K562 (cell line): ENCODE results near the gene LMNTD2. TPM values are rescaled to one million over a fixed set of nuclear protein-coding genes. Genes with fewer than 3 reads are reported as not detected.
"Not testable (repeated sequence)": the region's sequence is repeated elsewhere in the genome, so short reads cannot be mapped to it uniquely, and the experiment has no call there.

Experiments
- DPF2 ChIP-seq: fragments of 450-650 bp; IDR thresholded peaks from 2 replicates; pipeline ENCODE4 v1.6.1; 2016
- FOXK2 ChIP-seq, 2 experiments: fragments of 450-650 bp; IDR thresholded peaks in 1 of 2; conservative IDR thresholded peaks in 1 of 2; 2 replicates each; pipeline ENCODE4 v1.6.1; 2016; ENCODE audit warnings: low read depth in 2 of 2, mild to moderate bottlenecking in 1 of 2
- L3MBTL2 ChIP-seq: fragments of 450-650 bp; IDR thresholded peaks from 2 replicates; pipeline ENCODE4 v1.6.1; 2016; ENCODE audit warnings: mild to moderate bottlenecking, moderate library complexity
- MECOM ChIP-seq: fragments of 250-450 bp; sonication (Bioruptor Pico); IDR thresholded peaks from 2 replicates; pipeline ENCODE4 v1.8.0; 2022; ENCODE audit warnings: inconsistent platforms
- MGA ChIP-seq: fragments of 450-650 bp; IDR thresholded peaks from 2 replicates; pipeline ENCODE4 v1.6.1; 2016; ENCODE audit warnings: mild to moderate bottlenecking, moderate library complexity
- SMARCE1 ChIP-seq: fragments of 450-650 bp; IDR thresholded peaks from 2 replicates; pipeline ENCODE4 v1.7.1; 2016; ENCODE audit warnings: mild to moderate bottlenecking
- ZFX ChIP-seq: sonication (generic); formaldehyde crosslinking; IDR thresholded peaks from 2 replicates; pipeline ENCODE4 v1.8.0; 2022; ENCODE audit warnings: mild to moderate bottlenecking, missing genetic modification reagents, moderate library complexity
- polyA plus RNA-seq, 8 experiments: library from polyadenylated mRNA; depleted of rRNA in 4 of 8; stranded (reverse) in 5 of 8; unstranded in 3 of 8; fragments of >200 nt; fragmentation: Nextera tagmentation in 2 of 8; fragmentation: Illumina TruSeq in 1 of 8; extraction: Ambion mirVana in 2 of 8; extraction: Trizol in 1 of 8; gene quantifications; 2 replicates each; pipeline versions ENCODE4 v1.2.1 to v1.2.3, GENCODE V29; 2011 to 2014; ENCODE audit warnings: inconsistent platforms in 1 of 8, missing spikeins in 1 of 8
- total RNA-seq, 7 experiments: library from RNA; depleted of rRNA in 6 of 7; stranded (reverse); fragments of >200 nt in 6 of 7; fragmentation: Illumina TruSeq in 2 of 7; extraction: Trizol in 2 of 7; gene quantifications; 2 replicates each; pipeline versions ENCODE4 v1.2.1 to v1.2.3, GENCODE V29; 2011 to 2021; ENCODE audit warnings: low replicate concordance in 1 of 7
- TF ChIP-seq, protein P1 (sequence below), 2 experiments: fragments of 450-650 bp; formaldehyde crosslinking in 1 of 2; IDR thresholded peaks; 2 replicates each; pipeline versions ENCODE4 v1.4.0 to v1.6.1; 2014 to 2020; ENCODE audit warnings: mild to moderate bottlenecking in 2 of 2, borderline replicate concordance in 1 of 2, low read depth in 1 of 2

The LMNTD2 gene
- total and polyA plus RNA-seq, 9 of the 15 experiments (the other 6 are each of a cell fraction or from before 2014, with no cell fraction given) = 0.48 to 4.2 (median 1.5) TPM; not detected in 3

- TF ChIP-seq, protein P1, sequence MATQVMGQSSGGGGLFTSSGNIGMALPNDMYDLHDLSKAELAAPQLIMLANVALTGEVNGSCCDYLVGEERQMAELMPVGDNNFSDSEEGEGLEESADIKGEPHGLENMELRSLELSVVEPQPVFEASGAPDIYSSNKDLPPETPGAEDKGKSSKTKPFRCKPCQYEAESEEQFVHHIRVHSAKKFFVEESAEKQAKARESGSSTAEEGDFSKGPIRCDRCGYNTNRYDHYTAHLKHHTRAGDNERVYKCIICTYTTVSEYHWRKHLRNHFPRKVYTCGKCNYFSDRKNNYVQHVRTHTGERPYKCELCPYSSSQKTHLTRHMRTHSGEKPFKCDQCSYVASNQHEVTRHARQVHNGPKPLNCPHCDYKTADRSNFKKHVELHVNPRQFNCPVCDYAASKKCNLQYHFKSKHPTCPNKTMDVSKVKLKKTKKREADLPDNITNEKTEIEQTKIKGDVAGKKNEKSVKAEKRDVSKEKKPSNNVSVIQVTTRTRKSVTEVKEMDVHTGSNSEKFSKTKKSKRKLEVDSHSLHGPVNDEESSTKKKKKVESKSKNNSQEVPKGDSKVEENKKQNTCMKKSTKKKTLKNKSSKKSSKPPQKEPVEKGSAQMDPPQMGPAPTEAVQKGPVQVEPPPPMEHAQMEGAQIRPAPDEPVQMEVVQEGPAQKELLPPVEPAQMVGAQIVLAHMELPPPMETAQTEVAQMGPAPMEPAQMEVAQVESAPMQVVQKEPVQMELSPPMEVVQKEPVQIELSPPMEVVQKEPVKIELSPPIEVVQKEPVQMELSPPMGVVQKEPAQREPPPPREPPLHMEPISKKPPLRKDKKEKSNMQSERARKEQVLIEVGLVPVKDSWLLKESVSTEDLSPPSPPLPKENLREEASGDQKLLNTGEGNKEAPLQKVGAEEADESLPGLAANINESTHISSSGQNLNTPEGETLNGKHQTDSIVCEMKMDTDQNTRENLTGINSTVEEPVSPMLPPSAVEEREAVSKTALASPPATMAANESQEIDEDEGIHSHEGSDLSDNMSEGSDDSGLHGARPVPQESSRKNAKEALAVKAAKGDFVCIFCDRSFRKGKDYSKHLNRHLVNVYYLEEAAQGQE (IDR thresholded peaks at IDR 0.05; ENCODE audit: borderline replicate concordance) = peak; percentile 56
- TF ChIP-seq, protein P1 (CRISPR knock-in tag; IDR thresholded peaks at IDR 0.05; ENCODE audit: low read depth) = not testable (repeated sequence)
- TF ChIP-seq ZFX (CRISPR knock-in tag) = peak; percentile 47
- 0 out of 2 replicates have a peak, but pooled peaks have one; percentile 29 for TF ChIP-seq DPF2
- TF ChIP-seq MGA = peak; percentile 58
- peak; percentile 76 for TF ChIP-seq MECOM (CRISPR knock-in tag)
- TF ChIP-seq SMARCE1 = peak; percentile 30; the same call in 1 of the 2 replicates
- peak in 1 of 2 experiments; percentile 54; a peak in 1 of 4 replicates for TF ChIP-seq FOXK2 (conservative IDR thresholded peaks at IDR 0.05 in 1 of 2, IDR thresholded peaks at IDR 0.05 in 1 of 2; ENCODE audit: low read depth in 2 of 2)
- peak; percentile 65 for TF ChIP-seq L3MBTL2
Observed at GRCh38 chr11:574031-574570, 13.6 kb upstream of the LMNTD2 start (continued).
